Gastrocnemius medialis (tissue), 4 donors: ENCODE data around the gene CXCR4.

Source experiments
- POLR2A ChIP-seq, 2 donors: fragments of 450-650 bp; IDR thresholded peaks; one replicate each; pipeline ENCODE4 v1.6.1; 2017; ENCODE audit warnings: antibody characterized with exemption in 2 of 2, mild to moderate bottlenecking in 2 of 2, moderate library complexity in 2 of 2
- TF ChIP-seq, protein P1 (sequence below), 5 experiments: fragments of 450-650 bp in 3 of 5; fragments of 200-600 bp in 2 of 5; sonication (generic) in 2 of 5; IDR thresholded peaks in 4 of 5; conservative IDR thresholded peaks in 1 of 5; 1 replicate in 4 of 5; 2 replicates in 1 of 5; pipeline ENCODE4 v1.5.1; 2016 to 2019; ENCODE audit warnings: antibody characterized with exemption in 5 of 5, mild to moderate bottlenecking in 3 of 5, moderate library complexity in 3 of 5

DNA sequence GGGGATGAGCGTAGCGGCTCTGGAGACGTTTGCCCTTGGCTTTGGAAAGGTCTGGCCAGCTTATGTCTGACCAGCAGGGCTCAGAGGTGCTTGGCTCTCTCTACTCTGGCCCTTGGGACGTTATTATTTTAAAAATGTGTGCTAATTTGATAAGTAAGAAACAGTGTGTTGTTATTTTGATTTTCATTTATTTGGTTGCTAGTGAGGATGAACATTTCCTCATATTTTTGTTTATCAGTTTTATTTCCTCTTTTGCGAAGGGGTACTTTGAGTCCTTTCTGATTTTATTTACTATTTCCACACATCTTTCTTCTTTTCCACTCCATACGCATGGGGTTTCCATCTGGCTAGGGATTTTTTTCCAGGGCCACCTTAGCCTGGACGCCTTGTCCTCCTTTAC, 11.4 kb downstream of the CXCR4 start:
- TF ChIP-seq, protein P1, sequence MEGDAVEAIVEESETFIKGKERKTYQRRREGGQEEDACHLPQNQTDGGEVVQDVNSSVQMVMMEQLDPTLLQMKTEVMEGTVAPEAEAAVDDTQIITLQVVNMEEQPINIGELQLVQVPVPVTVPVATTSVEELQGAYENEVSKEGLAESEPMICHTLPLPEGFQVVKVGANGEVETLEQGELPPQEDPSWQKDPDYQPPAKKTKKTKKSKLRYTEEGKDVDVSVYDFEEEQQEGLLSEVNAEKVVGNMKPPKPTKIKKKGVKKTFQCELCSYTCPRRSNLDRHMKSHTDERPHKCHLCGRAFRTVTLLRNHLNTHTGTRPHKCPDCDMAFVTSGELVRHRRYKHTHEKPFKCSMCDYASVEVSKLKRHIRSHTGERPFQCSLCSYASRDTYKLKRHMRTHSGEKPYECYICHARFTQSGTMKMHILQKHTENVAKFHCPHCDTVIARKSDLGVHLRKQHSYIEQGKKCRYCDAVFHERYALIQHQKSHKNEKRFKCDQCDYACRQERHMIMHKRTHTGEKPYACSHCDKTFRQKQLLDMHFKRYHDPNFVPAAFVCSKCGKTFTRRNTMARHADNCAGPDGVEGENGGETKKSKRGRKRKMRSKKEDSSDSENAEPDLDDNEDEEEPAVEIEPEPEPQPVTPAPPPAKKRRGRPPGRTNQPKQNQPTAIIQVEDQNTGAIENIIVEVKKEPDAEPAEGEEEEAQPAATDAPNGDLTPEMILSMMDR (IDR thresholded peaks at IDR 0.05 in 4 of 5, conservative IDR thresholded peaks at IDR 0.05 in 1 of 5): no peak
- no peak for TF ChIP-seq POLR2A (IDR thresholded peaks at IDR 0.05)
